GM18526 (cell line): Measurements from ENCODE around the gene ZNF830.

Source experiments
- POLR2A ChIP-seq: IDR thresholded peaks from 3 replicates; pipeline ENCODE4 v1.6.1; 2011; ENCODE audit not compliant: insufficient read length; ENCODE audit errors: extremely low read depth

Gene ZNF830, protein sequence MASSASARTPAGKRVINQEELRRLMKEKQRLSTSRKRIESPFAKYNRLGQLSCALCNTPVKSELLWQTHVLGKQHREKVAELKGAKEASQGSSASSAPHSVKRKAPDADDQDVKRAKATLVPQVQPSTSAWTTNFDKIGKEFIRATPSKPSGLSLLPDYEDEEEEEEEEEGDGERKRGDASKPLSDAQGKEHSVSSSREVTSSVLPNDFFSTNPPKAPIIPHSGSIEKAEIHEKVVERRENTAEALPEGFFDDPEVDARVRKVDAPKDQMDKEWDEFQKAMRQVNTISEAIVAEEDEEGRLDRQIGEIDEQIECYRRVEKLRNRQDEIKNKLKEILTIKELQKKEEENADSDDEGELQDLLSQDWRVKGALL

DNA sequence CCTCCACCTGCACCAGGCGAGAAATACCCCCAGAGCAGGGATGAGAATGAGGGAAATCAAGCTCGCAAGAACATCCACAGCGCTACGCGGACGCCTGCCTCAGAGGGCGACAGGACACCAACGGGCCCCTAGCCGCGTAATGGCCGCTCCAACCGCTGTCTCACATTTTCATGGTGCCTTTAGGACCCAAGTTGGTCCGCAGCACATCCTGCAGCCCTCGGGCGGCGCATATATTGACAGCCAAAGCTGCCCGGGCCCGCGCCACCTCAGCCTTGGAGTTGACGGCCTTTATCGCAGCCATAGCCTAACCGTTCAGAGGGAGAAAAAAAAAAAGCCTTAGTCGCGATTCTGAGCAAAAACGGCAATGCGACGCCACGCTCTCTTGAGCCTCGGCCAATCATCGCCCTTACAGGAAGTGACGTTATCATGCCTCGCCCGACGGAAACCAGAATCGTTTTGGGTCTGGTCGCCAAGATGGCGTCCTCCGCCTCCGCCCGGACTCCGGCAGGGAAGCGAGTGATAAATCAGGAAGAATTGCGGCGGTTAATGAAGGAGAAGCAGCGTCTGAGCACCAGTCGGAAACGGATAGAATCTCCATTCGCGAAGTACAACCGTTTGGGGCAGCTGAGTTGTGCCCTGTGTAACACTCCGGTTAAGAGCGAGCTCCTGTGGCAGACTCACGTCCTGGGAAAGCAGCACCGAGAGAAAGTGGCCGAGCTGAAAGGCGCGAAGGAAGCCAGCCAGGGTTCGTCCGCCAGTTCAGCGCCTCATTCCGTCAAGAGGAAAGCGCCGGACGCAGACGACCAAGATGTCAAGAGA lies at the start of gene ZNF830, which contains the start of gene CCT6B:
TSS of gene ZNF830 (plus strand) at position 448 of the 819 bp plus-strand sequence. CDS start at position 475, 27 bp downstream.
TSS of gene CCT6B (minus strand) at position 368 of the 819 bp plus-strand sequence. CDS start at position 301, 67 bp downstream.
- peak; percentile 79 for TF ChIP-seq POLR2A

DNA sequence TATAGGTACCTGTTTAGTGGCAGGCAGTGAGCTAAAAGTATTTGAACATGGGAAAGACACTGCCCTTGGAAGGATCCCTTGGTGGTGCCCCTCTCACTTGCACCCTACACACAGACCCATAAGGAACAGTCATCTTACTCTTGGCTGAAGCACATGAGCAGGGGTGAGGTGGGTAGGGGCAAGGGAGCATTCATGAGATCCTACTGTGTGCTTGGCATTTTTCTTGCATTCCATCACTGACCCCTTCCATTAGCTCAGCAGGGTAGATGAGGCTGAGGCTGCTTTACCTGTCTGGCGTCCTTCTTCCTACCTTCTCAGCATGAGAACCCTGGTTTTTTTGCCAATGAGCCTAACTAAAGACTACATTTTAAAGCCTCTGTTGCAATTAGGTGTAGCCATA lies 48.3 kb upstream of the ZNF830 start:
- TF ChIP-seq POLR2A, result no peak

DNA sequence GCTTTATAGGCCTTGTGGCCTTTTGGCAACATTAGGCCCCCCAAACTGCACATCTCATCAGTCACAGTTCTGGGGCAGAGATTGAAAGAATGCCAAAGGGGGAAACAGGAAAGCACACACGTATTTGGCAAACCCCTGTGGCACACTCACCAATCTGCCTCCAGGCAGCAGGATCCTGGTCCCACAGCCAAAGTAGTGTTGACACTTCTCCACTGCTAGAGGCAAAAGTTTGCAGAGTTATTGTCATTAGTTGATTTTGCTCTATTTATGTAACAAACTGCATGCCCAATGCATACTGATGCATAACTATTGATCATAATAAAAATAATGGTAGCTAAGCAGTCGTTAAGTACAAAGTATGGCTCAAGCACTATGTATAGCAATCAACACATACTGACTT lies 45.2 kb upstream of the ZNF830 start:
- no peak for TF ChIP-seq POLR2A

DNA sequence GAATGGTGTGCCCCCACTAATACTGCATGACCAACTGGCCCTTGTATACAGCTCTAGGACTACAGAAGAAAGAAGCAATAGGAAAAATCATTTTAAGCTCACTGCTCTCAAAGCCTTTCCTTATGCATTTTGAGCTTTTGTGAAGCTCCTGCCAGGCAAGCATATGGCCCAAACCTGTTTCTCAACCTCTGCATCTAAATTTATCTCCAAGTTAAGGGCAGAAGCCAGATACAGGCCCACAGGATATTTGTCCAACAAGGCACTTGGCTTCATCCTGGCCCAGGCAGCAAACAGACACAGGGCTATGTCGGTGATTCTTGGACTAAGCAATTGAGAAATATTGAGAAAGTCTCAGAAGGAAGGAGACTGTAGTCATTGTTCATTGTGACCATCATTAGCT lies 44.0 kb upstream of the ZNF830 start:
- TF ChIP-seq POLR2A, result no peak

DNA sequence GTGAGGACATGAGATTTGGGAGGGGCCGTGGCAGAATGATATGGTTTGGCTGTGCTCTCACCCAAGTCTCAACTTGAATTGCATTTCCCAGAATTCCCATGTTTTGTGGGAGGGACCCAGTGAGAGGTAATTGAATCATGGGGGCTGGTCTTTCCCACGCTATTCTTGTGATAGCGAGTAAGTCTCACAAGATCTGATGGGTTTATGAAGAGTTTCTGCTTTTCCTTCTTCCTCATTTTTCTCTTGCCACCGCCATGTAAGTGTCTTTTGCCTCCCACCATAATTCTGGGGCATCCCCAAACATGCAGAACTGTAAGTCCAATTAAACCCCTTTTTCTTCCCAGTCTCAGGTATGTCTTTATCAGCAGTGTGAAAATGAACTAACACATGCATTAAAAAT lies 40.7 kb upstream of the ZNF830 start:
- TF ChIP-seq POLR2A, result no peak

DNA sequence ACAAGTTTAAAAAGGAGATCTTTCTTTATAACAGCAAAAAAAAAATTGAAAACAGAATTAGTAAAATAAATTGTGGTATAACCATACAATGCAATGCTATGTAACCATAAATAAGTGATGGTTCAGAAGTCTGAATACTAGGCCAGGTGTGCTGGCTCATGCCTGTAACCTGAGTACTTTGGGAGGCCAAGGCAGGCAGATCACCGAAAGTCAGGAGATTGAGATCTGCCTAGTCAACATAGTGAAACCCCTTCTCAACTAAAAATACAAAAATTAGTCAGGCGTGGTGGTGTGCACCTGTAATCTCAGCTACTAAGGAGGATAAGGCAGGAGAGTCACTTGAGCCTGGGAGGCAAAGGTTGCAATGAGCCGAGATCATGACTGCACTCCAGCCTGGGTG lies 34.7 kb upstream of the ZNF830 start:
- no peak for TF ChIP-seq POLR2A

DNA sequence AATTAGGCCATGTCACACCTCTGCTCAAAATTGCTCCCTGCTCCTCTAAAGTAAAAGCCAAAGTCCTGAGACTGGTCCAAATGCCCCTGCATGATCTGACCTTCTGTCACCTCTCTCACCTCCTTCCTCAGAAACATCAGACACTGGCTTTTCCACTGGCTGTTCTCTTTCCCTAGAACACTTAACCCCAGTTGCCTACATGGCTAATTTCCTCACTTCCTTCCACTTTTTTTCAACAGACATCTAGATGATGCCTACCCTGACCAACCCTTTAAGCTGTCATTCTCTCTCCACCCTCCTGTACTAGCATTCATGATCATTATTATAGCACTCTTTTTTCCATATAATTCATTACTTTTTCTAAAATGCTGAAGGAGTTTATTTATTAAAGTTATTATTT lies 31.1 kb upstream of the ZNF830 start:
- no peak for TF ChIP-seq POLR2A

DNA sequence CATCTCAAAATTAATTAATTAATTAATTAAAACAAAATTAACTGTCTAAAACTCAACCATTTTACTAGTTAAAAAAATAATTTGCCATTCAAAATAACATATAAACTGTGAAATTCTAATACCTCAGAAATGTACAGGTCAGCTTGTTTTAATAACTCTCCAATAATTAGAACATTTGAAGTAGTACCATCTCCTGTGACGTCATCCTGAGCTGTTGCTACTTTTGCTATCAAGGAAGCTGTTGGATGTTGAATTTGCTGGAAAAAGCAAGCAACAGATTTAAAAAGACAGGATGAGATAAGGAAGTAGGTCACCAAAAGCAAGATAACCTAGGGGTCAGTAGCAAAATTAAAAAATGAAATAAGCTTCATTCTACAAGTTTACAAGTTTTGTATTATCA lies 2.9 kb upstream of the ZNF830 start:
- no peak for TF ChIP-seq POLR2A

DNA sequence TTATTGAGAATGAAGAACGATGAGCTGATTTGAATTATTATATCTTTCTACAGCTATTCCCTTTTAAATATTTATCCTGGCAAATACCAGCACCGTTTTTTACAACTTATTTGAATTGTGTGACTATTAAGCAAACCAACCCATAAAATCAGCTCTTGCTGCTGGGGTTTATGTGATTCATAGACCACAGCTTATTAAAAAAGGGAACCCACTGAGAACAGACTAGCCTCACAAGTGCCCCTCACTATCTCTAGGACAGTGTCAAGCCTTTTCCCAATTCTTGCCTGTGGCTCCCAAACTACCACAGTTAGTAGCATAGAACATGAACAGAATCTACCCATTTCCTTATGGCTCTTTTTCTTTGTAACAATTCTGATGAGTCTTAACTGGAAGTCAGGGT lies 12.8 kb downstream of the ZNF830 start:
- no peak for TF ChIP-seq POLR2A

DNA sequence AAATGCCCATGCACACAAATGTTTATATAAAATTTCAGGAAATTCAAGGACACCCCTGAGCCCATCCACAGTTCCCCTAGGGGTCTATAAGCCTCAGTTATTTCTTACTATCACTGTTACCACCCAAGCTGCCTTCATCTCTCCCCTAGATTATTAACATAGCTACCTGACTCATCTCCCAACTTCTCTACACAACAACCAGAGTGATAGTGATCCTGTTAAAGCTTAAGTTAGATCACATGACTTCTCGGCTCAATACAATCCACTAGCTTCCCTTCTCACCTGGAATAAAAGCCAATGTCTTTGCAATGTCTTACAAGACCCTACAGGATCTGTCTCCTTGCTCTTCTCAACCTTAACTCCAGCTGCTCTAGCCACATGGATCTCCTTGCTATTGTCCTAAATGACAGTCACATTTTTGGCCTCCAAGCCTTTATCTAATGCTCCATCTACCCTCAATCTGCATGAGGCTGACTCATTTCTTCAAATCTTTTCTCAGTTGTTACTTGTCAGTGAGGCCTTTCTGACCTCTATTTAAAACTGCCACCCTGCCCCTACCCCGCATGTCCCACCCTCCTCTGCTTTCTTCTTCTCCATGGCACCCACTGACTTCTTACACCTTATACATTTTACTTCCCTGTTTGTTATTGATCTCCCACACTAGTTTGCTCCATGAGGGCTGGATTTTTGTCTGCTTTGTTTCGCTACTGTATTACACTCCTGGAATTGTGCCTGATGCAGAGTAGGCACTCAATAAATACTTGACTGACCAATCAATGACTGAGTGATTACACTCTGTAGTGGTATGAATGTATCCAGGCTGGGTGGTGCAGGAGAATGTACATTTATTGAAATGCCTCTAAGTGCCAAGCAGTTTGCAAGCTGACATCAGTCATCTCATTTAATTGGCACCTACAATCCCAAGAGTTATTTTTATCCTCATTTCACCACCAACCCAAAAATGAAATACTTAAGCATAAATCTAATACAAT lies 13.8 kb downstream of the ZNF830 start:
- no peak for TF ChIP-seq POLR2A

DNA sequence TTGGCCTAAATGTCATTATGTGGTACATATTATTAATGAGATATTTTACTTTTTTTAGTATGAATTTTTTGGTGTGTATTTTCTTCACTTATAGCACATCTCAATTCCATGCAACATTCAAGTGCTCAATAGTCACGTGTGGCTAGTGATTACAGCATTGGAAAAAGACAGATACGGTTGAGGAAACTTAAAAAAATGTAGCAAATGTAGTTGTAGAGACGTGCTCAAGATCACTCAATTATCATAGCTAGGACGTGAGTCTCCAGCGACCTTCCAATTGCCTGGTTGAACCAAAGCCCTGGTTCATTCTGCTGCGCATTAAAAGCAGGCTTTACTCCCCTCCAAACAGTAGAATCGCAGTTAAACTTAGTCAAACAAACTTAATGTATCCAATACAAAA lies 17.8 kb downstream of the ZNF830 start:
- TF ChIP-seq POLR2A, result no peak

DNA sequence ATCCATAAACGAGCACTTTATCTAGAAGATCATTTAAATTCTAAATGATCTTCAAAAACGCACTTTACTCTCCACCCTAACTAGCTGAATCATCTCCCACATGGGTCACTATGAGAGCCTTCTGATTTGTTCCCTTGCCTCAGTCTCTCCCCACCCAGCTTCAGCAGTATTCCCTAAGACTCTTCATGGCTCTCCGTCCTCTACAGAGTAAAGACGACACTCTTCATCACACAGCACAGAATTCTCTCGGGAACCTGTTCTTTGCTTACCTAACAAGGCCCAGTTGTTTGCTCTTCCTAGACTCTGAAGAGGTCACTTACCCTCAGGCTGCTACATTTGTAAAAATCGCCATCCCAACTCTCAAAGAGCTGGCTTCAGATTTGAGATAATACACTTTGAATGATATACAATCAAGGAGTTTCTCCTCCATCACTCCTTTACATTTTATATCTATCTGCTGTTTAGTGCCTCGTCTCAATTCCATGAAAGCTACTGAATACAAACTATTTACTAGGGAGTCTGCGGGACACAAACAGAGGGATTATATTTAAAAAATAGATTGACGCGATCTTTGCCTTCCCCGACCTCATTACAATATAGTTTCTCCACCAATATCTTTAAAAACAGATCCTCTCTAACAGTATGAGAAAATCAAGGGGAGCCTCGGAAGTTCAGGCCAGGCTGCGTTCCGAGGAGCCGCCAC lies 18.5 kb downstream of the ZNF830 start:
- TF ChIP-seq POLR2A, result no peak

DNA sequence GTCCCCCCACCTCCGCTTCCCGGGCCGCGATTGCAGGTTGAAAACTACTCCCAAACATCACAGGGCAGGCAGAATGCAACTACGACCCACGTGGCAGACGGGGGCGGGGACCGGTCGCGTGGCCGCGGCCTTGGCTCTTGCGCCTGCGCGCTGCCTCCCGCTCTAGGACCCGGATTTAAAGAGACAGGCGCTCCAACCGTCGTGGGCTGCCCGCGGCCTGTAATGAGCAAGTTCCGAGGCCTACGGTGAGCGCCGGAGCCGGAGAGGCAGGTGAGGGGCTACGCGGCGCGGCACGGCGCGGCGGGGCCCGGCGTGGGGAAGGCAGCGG lies 19.0 kb downstream of the ZNF830 start, which contains the start of gene LIG3:
TSS of gene LIG3 (plus strand) at position 160 of the 328 bp plus-strand sequence. CDS start 2,494 bp downstream, outside the sequence.
- TF ChIP-seq POLR2A, result peak; percentile 61

DNA sequence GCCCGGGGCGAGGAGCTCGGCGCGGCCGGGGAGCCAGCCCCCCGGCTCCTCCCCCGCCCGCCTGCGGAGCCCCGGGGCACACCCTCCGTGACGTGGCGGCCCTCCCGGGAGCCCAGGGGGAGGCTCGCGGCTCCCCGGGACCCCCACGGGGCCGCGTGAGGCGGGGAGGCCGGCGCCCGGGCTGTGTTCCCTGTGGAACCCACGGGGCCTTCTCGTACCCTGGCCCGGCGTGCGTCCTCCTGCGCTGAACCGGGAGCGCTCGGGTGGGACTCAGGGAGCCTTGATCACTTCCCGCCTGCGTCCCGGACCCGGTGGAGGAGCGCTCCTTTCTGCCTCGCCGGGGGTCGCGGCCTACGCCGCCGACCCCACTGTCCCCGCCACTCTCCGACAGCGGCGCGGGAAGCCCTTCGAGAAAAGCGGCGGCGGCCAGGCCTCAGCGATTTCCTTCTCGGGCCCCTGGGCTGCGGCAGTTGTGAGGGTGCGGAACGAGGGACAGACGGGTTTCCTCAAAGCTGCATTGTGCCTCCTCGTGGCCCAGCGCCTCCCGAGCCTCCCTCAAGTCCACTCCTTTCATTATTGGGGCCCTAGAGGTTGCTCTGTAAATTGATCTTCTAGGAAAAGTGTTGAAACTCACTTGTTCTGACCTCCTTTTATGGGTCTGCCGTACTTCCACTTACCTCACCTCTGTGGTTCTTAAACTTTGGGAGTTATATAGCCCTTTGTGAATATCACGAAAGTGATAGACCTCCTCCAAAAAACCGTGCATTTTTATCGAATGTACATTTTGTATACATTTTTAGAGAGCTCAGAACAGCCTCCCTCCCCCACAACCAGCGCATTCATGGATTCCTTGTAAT lies 19.6 kb downstream of the ZNF830 start:
- TF ChIP-seq POLR2A, result peak; percentile 21
